ENCODE measurements around the gene CCT4. TPM values are rescaled to one million over a fixed set of nuclear protein-coding genes. Genes with fewer than 3 reads are reported as not detected.
"Not testable (repeated sequence)": the region's sequence is repeated elsewhere in the genome, so short reads cannot be mapped to it uniquely, and the experiment has no call there.

Gene CCT4
- total and polyA plus RNA-seq, 4 donors = 48.3 to 120 (median 92.6) TPM

- H3K27me3 ChIP-seq (ENCODE audit: control insufficient read depth in 3 of 3, insufficient read depth in 3 of 3, low read length in 2 of 3) = no peaks in the 10 kb centered on the region
- H3K4me3 ChIP-seq = peak overlapping the region; percentile 92
- peak overlapping the region; percentile 98 for H3K9ac ChIP-seq (ENCODE audit: insufficient read depth in 1 of 2, low read length in 2 of 2)
- 0 to 1% methylated on average over 18 of the region's 18 CpGs for WGBS, 2 donors
- peaks cover 5 to 13% (median 9%) of the 10 kb centered on the region in 4 donors for H3K36me3 ChIP-seq (ENCODE audit: control insufficient read depth in 4 of 4, insufficient read depth in 4 of 4, low read length in 4 of 4)
- H3K9me3 ChIP-seq (ENCODE audit: control insufficient read depth in 4 of 4, insufficient read depth in 3 of 4, low read length in 3 of 4) = no peaks in the 10 kb centered on the region
- H3K4me1 ChIP-seq (ENCODE audit: control insufficient read depth in 5 of 5, insufficient read depth in 5 of 5, low read length in 5 of 5) = peaks cover 3 to 11% (median 8%) of the 10 kb centered on the region in 5 donors
- peak overlapping the region; percentile 94 to 97 for H3K27ac ChIP-seq (ENCODE audit: low read depth in 1 of 2, low read length in 1 of 2)
- TF ChIP-seq, protein P1, sequence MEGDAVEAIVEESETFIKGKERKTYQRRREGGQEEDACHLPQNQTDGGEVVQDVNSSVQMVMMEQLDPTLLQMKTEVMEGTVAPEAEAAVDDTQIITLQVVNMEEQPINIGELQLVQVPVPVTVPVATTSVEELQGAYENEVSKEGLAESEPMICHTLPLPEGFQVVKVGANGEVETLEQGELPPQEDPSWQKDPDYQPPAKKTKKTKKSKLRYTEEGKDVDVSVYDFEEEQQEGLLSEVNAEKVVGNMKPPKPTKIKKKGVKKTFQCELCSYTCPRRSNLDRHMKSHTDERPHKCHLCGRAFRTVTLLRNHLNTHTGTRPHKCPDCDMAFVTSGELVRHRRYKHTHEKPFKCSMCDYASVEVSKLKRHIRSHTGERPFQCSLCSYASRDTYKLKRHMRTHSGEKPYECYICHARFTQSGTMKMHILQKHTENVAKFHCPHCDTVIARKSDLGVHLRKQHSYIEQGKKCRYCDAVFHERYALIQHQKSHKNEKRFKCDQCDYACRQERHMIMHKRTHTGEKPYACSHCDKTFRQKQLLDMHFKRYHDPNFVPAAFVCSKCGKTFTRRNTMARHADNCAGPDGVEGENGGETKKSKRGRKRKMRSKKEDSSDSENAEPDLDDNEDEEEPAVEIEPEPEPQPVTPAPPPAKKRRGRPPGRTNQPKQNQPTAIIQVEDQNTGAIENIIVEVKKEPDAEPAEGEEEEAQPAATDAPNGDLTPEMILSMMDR (IDR thresholded peaks at IDR 0.05; ENCODE audit: control extremely low read depth, extremely low read depth) = no peak
- ATAC-seq (ENCODE audit: insufficient read depth, low FRiP score) (no peak), DNase-seq (peak in 2 of 3 donors; percentile 25 to 50)
Measured at GRCh38 chr2:61887717-61888266, 664 bp downstream of the CCT4 start.

DNA sequence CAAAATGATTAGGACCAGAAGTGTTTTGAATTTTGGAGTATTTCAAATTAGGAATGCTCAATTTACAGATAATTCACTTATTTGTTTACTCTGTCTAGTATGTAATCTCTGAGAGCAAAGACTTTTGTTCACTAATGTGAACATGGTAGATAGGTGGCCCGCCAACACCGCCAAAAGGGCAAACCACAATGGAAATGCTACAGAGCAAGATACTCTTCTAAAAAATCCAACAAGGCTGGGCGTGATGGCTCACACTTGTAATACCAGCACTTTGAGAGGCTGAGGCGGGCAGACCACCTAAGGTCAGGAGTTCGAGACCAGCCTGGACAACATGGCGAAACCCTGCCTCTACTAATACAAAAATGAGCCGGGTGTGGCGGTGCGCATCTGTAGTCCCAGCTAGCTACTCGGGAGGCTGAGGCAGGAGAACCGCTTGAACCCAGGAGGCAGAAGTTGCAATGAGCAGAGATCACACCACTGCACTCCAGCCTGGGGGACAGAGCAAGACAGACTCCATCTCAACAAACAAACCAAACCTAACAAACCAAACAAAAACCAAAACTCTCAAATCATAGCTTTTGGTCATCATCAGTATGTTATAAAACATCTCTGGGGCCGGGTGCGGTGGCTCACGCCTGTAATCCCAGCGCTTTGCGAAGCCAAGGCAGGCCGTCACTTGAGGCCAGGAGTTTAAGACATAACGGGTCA, 2.4 kb downstream of the CCT4 start:
- WGBS, 2 donors = 89 to 93% methylated on average over 18 of the region's 18 CpGs
- Histone ChIP-seq H3K27me3 (ENCODE audit: control insufficient read depth in 3 of 3, insufficient read depth in 3 of 3, low read length in 2 of 3) (no peaks in the 10 kb centered on the region), H3K9ac (ENCODE audit: insufficient read depth in 1 of 2, low read length in 2 of 2) (no peak overlapping the region), H3K27ac (ENCODE audit: low read depth in 1 of 2, low read length in 1 of 2) (no peak overlapping the region), H3K9me3 (ENCODE audit: control insufficient read depth in 4 of 4, insufficient read depth in 3 of 4, low read length in 3 of 4) (no peaks in the 10 kb centered on the region), H3K36me3 (ENCODE audit: control insufficient read depth in 4 of 4, insufficient read depth in 4 of 4, low read length in 4 of 4) (peaks cover 10 to 20% (median 14%) of the 10 kb centered on the region in 4 donors), H3K4me1 (ENCODE audit: control insufficient read depth in 5 of 5, insufficient read depth in 5 of 5, low read length in 5 of 5) (peaks cover 3 to 11% (median 8%) of the 10 kb centered on the region in 5 donors), H3K4me3 (no peak overlapping the region)
- TF ChIP-seq, protein P1 (IDR thresholded peaks at IDR 0.05; ENCODE audit: control extremely low read depth, extremely low read depth) = no peak
- ATAC-seq (ENCODE audit: insufficient read depth, low FRiP score) (no peak), DNase-seq (no peak)

DNA sequence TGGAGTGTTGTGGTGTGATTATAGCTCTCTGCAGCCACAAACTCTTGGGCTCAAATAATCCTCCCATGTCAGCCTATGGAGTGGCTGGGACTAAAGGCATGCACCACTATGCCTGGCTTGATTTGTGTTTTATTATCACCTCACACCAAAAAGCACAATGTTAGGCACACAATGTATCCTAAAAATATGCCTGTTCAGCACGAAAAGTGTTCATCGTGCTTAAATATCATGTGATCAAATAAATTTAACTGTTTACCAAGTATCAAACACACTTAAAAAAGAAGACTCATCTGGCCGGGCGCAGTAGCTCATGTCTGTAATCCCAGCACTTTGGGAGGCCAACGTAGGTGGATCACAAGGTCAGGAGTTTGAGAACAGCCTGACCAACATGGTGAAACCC, 5.6 kb downstream of the CCT4 start:
- no peaks in the 10 kb centered on the region for H3K27me3 ChIP-seq (ENCODE audit: control insufficient read depth in 3 of 3, insufficient read depth in 3 of 3, low read length in 2 of 3)
- ATAC-seq (ENCODE audit: insufficient read depth, low FRiP score) (no peak), DNase-seq (no peak)
- peaks cover 18 to 40% (median 24%) of the 10 kb centered on the region in 4 donors for H3K36me3 ChIP-seq (ENCODE audit: control insufficient read depth in 4 of 4, insufficient read depth in 4 of 4, low read length in 4 of 4)
- TF ChIP-seq, protein P1 (IDR thresholded peaks at IDR 0.05; ENCODE audit: control extremely low read depth, extremely low read depth) = no peak
- H3K9me3 ChIP-seq (ENCODE audit: control insufficient read depth in 4 of 4, insufficient read depth in 3 of 4, low read length in 3 of 4) = no peaks in the 10 kb centered on the region
- no peak overlapping the region for H3K9ac ChIP-seq (ENCODE audit: insufficient read depth in 1 of 2, low read length in 2 of 2)
- H3K4me3 ChIP-seq = no peak overlapping the region
- 92 to 94% methylated on average over 5 of the region's 5 CpGs for WGBS, 2 donors
- H3K27ac ChIP-seq (ENCODE audit: low read depth in 1 of 2, low read length in 1 of 2) = no peak overlapping the region
- H3K4me1 ChIP-seq (ENCODE audit: control insufficient read depth in 5 of 5, insufficient read depth in 5 of 5, low read length in 5 of 5) = peaks cover 3 to 11% (median 8%) of the 10 kb centered on the region in 5 donors

GRCh38 chr2:61879351-61879750, 9.1 kb downstream of the CCT4 start:
- not testable (repeated sequence) for H3K9ac ChIP-seq (ENCODE audit: insufficient read depth in 1 of 2, low read length in 2 of 2); H3K27ac ChIP-seq (ENCODE audit: low read depth in 1 of 2, low read length in 1 of 2); DNase-seq

More at GRCh38 chr2:61879351-61879750, 9.1 kb downstream of the CCT4 start:
- H3K9me3 ChIP-seq (ENCODE audit: control insufficient read depth in 4 of 4, insufficient read depth in 3 of 4, low read length in 3 of 4); H3K27me3 ChIP-seq (ENCODE audit: control insufficient read depth in 3 of 3, insufficient read depth in 3 of 3, low read length in 2 of 3); H3K4me1 ChIP-seq (ENCODE audit: control insufficient read depth in 5 of 5, insufficient read depth in 5 of 5, low read length in 5 of 5); H3K4me3 ChIP-seq; ATAC-seq (ENCODE audit: insufficient read depth, low FRiP score): not testable (repeated sequence)
- peaks cover 23 to 51% (median 38%) of the 10 kb centered on the region in 4 donors for H3K36me3 ChIP-seq (ENCODE audit: control insufficient read depth in 4 of 4, insufficient read depth in 4 of 4, low read length in 4 of 4)
- WGBS, 2 donors = 94% methylated on average over 4 of the region's 4 CpGs

All from lung (tissue), 12 donors.